OCI-LY7 (cell line): ENCODE measurements around the gene GAREM1. TPM values are rescaled to one million over a fixed set of nuclear protein-coding genes. Genes with fewer than 3 reads are reported as not detected.

Experiments used
- Bru-seq: library from RNA; stranded (reverse); fragments of 400-500 nt; gene quantifications from one replicate; lab custom pipeline; 2021; lab: Mats Ljungman, UMichigan
- BruChase-seq, 2 experiments: library from RNA; stranded (reverse); fragments of 400-500 nt; gene quantifications; one replicate each; lab custom pipeline; 2021; lab: Mats Ljungman, UMichigan
- BruUV-seq: library from RNA; stranded (reverse); fragments of 400-500 nt; replicated peaks from 2 replicates; lab custom pipeline; 2021; lab: Mats Ljungman, UMichigan
- CTCF ChIA-PET: fragments of 300-600 bp; sonication (Branson Sonifier 250); formaldehyde crosslinking; loops from one replicate; lab custom pipeline; 2022; ENCODE audit warnings: antibody characterized with exemption; ENCODE audit not compliant: unreplicated experiment; lab: Charles Lee
- POLR2A ChIA-PET: fragments of 300-600 bp; sonication (Branson Sonifier 250); formaldehyde crosslinking; loops from one replicate; lab custom pipeline; 2022; ENCODE audit warnings: antibody characterized with exemption; lab: Charles Lee
- DNase-seq: peaks from one replicate; pipeline ENCODE4 v3.0.0-alpha.2; 2015; ENCODE audit warnings: low spot score
- H2AFZ ChIP-seq: fragments of 200-600 bp; sonication (generic), shearing (Covaris generic); 2 replicates; pipeline ENCODE4 v1.6.1; 2014; ENCODE audit warnings: mild to moderate bottlenecking, antibody characterized with exemption, low read length, moderate library complexity
- H3K27ac ChIP-seq: fragments of 200-600 bp; sonication (generic); 2 replicates; pipeline ENCODE4 v1.5.1; 2014; ENCODE audit warnings: mixed run types, low read depth, mild to moderate bottlenecking, moderate library complexity, low read length, inconsistent platforms; ENCODE audit not compliant: poor library complexity, severe bottlenecking
- H3K36me3 ChIP-seq: fragments of 200-600 bp; sonication (generic); 2 replicates; pipeline ENCODE4 v1.6.1; 2014; ENCODE audit warnings: mild to moderate bottlenecking, antibody characterized with exemption, low read length, moderate library complexity, mixed read lengths; ENCODE audit not compliant: insufficient read depth
- H3K4me1 ChIP-seq: fragments of 200-600 bp; sonication (generic); 2 replicates; pipeline ENCODE4 v1.5.1; 2014; ENCODE audit warnings: mild to moderate bottlenecking, low read length; ENCODE audit not compliant: insufficient read depth, poor library complexity, severe bottlenecking
- H3K4me2 ChIP-seq: fragments of 200-600 bp; sonication (generic); 2 replicates; pipeline ENCODE4 v1.6.1; 2014; ENCODE audit warnings: mild to moderate bottlenecking, low read length
- H3K4me3 ChIP-seq: fragments of 200-600 bp; sonication (generic); 2 replicates; pipeline ENCODE4 v1.5.1; 2014; ENCODE audit warnings: mild to moderate bottlenecking, low read depth, low read length; ENCODE audit not compliant: poor library complexity, severe bottlenecking
- H3K79me2 ChIP-seq: fragments of 200-600 bp; sonication (generic); 2 replicates; pipeline ENCODE4 v1.6.1; 2016; ENCODE audit warnings: low read depth, mild to moderate bottlenecking, low read length, moderate library complexity, mixed read lengths; ENCODE audit not compliant: insufficient read depth
- H3K9me2 ChIP-seq: fragments of 200-600 bp; sonication (generic); 2 replicates; pipeline ENCODE4 v1.6.1; 2016; ENCODE audit warnings: mild to moderate bottlenecking, low read length, mixed read lengths; ENCODE audit not compliant: insufficient read depth
- H3K9me3 ChIP-seq: fragments of 200-600 bp; sonication (generic); 2 replicates; pipeline ENCODE4 v1.6.1; 2014; ENCODE audit warnings: mild to moderate bottlenecking, mixed run types, low read length, mixed read lengths
- H4K20me1 ChIP-seq: fragments of 200-600 bp; sonication (generic); 2 replicates; pipeline ENCODE4 v1.6.1; 2014; ENCODE audit warnings: mild to moderate bottlenecking, antibody characterized with exemption, low read length, moderate library complexity, mixed read lengths; ENCODE audit not compliant: insufficient read depth
- EZH2phosphoT487 ChIP-seq: fragments of 200-600 bp; sonication (generic); IDR thresholded peaks from 2 replicates; pipeline ENCODE4 v1.6.1; 2018; ENCODE audit warnings: low read depth, borderline replicate concordance, mild to moderate bottlenecking, mixed run types, antibody characterized with exemption, low read length, moderate library complexity, mixed read lengths
- intact Hi-C: fragments of 100-400 bp; cut with micrococcal nuclease; formaldehyde crosslinking; loops from one replicate; pipeline ENCODE4 v1.10.0; 2022; ENCODE audit not compliant: unreplicated experiment
- long read RNA-seq: library from polyadenylated mRNA; stranded (forward); transcript quantifications from one replicate; pipeline ENCODE4 v2.0.0, GENCODE V29; 2022
- total RNA-seq, 2 experiments: library from RNA; depleted of rRNA in 1 of 2; stranded (reverse); fragments of >200 nt in 1 of 2; shearing (Covaris generic) in 1 of 2; gene quantifications; 2 replicates each; pipeline ENCODE4 v1.2.3, GENCODE V29; 2014 to 2022
- TF ChIP-seq, protein P1 (sequence below): fragments of 200-600 bp; sonication (generic); conservative IDR thresholded peaks from 2 replicates; pipeline ENCODE4 v1.5.1; 2014; ENCODE audit warnings: mild to moderate bottlenecking, antibody characterized with exemption, low read length, moderate library complexity, mixed read lengths

The GAREM1 gene
- total RNA-seq (2014; rRNA removed; shearing (Covaris generic)) (0.80 and 2.7 TPM in 2 replicates), total RNA-seq (2022) (1.0 and 2.4 TPM in 2 replicates), Bru-seq, nascent RNA (percentile 44 among the genes with signal in this experiment), BruChase-seq, experiment 1, labeled RNA remaining after a 6-hour chase (percentile 33 among the genes with signal in this experiment), BruChase-seq, experiment 2, labeled RNA remaining after a 2-hour chase (percentile 34 among the genes with signal in this experiment)
- long read RNA-seq, full-length matches to known transcripts: 1 of 2 reads
- long read RNA-seq, partial matches to known transcripts: 0 of 2 reads
- long read RNA-seq, other reads (novel, unspliced or antisense): 1 of 2 reads

DNA sequence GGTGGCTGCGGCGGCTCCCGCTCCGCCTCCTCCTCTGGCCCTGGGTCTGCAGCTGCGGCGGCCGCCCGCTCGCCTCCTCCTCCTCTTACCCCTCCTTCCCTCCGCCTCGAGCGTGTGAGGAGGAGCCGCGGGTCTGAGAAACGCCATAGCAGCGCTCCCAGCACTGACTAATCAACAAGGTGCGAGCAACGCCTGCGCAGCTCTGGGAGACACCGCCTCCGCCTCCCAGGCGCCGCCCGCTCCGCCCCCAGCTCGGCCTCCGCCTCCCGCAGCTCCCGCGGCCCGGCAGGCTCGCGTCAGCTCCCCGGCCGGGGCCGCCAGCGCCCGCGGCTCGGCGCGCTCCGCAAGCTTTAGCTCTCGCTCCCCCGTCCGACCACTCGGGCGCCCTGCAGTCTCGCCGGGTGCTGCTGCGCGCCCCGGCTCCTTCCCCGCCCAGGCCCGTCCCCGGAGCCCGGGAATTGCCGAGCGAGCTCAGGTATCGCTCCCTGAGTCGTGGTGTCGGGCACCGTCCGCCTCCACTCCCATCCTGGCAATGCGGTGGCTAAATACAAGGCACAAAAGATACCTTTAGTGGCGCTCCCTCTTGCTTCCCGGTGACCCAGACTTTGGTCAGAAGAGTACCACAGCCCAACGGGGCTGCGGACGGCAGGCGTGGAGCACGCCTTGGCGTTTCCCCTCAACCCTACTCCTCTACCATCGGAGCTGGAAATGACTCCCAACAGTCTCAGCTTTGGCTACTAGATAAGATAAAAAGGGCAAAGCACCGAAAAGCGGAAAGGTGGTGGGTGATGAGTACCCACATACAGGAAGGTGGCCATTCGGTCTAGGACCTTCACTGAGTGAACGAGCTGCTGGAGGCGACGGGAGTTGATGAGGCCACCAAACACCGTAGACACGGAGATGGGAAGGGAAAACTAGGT lies at the start of gene GAREM1:
Gene GAREM1, minus strand, starts transcription at position 169 of the 920 bp plus-strand sequence. CDS start 454 bp downstream, outside the sequence.
- Histone ChIP-seq H3K36me3 (no peaks in the 10 kb centered on the region), H3K9me2 (no peaks in the 10 kb centered on the region), H3K27ac (no peak within 1 kb of the TSS), H3K4me2 (peak within 1 kb of the TSS; percentile 71), H3K4me3 (peak within 1 kb of the TSS; percentile 72), H3K79me2 (no peaks in the 10 kb centered on the region), H4K20me1 (no peaks in the 10 kb centered on the region), H3K4me1 (peaks cover 16% of the 10 kb centered on the region), H2AFZ (peak within 1 kb of the TSS; percentile 45; the same call in 1 of the 2 replicates), H3K9me3 (no peaks in the 10 kb centered on the region)
- intact Hi-C loops: loop anchor here (2.0 to 5.0 kb wide), 2 partner anchors 182 to 199 kb away; no protein-coding TSS in a partner anchor
- DNase-seq: peak; percentile 86
- BruUV-seq: no TSS peak
- TF ChIP-seq EZH2phosphoT487: no peak
- TF ChIP-seq, protein P1, sequence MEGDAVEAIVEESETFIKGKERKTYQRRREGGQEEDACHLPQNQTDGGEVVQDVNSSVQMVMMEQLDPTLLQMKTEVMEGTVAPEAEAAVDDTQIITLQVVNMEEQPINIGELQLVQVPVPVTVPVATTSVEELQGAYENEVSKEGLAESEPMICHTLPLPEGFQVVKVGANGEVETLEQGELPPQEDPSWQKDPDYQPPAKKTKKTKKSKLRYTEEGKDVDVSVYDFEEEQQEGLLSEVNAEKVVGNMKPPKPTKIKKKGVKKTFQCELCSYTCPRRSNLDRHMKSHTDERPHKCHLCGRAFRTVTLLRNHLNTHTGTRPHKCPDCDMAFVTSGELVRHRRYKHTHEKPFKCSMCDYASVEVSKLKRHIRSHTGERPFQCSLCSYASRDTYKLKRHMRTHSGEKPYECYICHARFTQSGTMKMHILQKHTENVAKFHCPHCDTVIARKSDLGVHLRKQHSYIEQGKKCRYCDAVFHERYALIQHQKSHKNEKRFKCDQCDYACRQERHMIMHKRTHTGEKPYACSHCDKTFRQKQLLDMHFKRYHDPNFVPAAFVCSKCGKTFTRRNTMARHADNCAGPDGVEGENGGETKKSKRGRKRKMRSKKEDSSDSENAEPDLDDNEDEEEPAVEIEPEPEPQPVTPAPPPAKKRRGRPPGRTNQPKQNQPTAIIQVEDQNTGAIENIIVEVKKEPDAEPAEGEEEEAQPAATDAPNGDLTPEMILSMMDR: peak; percentile 51
- CTCF ChIA-PET: interaction anchor here (0.6 to 0.8 kb wide), 2 partner anchors 181 to 313 kb away, joined by 3 to 4 read pairs; no protein-coding TSS in a partner anchor
- POLR2A ChIA-PET: interaction anchor here (0.6 kb wide), 1 partner anchor 989 kb away, joined by 4 read pairs; no protein-coding TSS in a partner anchor

- Histone ChIP-seq H3K9me3 (no peaks in the 10 kb centered on the region), H3K9me2 (no peaks in the 10 kb centered on the region), H3K27ac (no peak overlapping the region), H3K4me3 (no peak overlapping the region), H3K4me1 (no peaks in the 10 kb centered on the region), H4K20me1 (no peaks in the 10 kb centered on the region), H3K36me3 (no peaks in the 10 kb centered on the region), H3K4me2 (no peak overlapping the region), H2AFZ (no peak overlapping the region), H3K79me2 (no peaks in the 10 kb centered on the region)
- intact Hi-C loops: no loop called here
- no peak for TF ChIP-seq EZH2phosphoT487
- TF ChIP-seq, protein P1: no peak
- ChIA-PET CTCF (no interaction called here), POLR2A (no interaction called here)
- no peak for DNase-seq
- BruUV-seq: no TSS peak
Measured at GRCh38 chr18:32511147-32511546, 40.5 kb upstream of the GAREM1 start.
